DMS79 (cell line): Measurements from ENCODE around the gene AMACR.
"Not testable (repeated sequence)": the region's sequence is repeated elsewhere in the genome, so short reads cannot be mapped to it uniquely, and the experiment has no call there.

Experiments
- DNase-seq: peaks from one replicate; lab custom pipeline; 2025; lab: John Stamatoyannopoulos, UW

Gene AMACR

DNA sequence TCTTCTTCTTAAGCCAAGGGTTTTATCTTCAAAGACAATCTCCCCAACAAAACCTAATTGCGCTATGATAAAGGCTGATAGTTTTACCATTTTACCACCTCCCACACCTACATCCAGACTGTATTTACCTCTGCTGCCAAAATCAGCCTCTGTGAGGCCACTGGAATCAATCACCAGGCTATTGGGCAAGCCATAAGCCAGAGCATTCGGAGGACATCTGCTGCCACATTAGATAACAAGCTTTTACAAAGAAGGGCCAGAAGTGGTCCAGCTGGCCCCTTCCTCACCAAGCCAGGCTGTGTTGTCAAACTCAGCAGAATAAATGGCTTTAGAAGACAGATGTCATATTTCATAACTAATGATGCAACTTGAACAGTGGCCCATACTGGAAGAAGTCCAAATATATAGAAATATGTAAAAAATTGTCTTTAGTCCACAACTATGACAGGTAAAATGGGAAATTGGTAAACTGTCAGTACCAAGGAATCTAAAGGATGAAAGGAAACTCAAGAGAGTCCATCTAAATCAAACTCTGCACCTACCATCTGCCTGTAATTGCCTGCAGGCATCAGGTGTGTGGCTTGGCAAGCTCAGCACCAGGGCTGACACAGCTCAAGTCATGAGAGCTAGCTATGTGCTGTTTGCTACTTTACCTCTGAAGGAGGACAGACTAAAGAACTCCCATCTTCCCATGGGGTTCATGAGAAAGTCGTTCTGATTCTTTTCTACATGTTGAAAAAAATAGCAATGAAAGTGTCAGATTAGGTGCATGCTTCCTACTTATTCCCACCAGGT, 39.4 kb downstream of the AMACR start:
- no peak for DNase-seq

DNA sequence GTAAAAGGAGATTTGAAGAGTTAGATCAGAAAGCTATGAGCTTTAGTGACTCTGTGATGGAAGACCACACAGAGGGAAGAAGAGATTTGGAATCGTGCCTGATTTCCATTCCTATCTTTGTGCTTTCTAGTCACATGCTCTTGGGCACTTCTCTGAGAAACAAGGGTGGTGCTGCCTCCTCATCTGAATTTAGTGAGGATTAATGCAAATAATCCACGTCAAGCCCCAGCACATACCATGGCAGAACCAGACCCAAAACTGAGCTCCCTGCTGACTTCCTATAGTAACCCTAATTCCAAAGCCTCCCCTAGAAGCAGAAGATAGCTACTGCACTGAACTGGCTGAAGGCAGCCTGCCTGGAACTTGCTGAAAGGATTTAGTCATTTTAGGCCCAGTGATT, 41.0 kb downstream of the AMACR start:
- DNase-seq = no peak

DNA sequence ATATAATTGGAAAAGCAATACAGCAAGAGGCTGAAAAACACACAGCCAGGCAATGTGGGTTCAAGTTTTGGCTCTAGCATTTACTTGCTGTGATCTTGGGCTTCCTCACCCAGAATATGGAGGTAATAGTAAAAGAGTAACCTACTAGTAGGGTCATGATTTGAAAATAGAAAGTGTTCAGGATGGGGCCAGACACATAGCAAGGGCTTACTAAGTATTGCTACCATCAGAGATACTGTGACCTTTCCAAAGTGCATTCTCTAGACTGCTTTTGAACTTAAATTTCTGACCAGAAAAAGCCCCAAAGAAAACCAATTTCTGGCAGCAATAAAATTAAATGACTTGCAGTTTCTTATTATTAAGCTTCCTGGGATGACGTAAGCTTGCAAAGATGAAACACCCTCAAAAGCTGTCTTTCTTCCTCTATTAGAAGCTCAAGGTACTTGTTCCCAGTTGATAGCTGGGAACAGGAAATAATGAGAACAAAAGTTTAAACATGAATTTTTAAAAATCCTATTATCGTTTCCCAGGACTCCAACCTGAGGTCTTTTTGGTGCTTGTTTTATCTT, 43.6 kb downstream of the AMACR start:
- DNase-seq = no peak

DNA sequence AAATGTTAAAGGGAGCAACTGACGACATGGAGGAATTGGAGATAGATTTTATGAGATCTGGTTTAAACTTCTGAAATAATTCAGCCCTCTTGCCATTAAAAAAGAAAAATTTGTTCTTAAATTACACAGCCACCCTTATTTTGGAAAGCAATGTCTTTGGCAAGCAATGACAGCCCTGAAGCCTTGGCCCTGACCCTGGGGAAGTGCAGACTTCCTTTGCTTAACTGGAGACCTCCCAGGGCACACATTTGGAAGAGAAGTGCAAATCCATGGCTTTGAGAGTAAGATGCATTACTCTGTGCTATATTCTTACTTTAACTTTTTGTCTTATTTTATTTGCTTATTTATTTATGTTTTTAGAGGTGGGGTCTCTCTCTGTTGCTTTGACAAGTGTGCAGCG, 49.7 kb downstream of the AMACR start:
- DNase-seq = no peak

DNA sequence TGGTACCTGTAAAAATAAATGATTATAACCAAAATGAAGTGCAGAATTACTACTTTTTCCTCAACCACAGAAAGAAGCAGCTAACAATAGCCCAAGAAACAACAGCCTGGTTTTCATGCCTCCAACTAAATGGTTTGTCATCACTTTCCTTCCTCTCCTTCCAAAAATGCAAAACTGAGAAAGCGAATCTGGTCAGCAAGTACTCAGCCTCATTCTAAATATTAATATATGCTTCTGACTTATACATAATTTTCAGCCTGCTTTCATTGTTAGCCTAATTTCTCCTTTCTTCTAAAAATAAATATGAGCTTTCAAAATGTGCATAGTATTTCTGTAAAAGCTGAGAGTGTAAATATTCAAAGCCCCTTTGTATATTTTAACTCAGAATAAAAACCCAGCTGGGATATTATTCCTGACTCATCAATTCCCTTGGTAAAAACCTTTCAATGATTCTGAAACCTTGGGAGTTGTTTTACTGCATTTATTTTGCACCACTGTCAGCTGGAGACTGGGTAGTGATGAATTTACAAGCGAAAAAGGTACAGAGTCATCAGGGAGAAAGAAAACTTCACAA, 50.2 kb downstream of the AMACR start:
- DNase-seq = no peak

DNA sequence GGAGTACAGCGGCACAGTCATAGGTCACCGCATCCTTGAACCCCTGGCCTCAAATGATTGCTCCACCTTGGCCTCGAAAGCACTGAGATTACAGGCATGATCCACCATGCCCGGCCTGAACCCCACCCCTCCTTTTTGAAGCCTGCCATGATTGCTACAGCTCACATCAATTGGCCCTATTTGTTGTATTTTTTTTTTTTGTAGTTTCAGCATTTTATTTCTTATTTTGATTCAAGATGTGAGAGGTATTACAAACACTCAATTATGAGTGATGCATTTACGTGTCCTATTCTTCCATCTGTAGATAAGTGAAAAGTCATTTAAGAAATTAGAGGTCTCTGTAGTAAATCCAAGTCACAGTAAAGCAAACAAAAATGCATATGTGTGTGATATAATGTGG, 55.7 kb downstream of the AMACR start:
- not testable (repeated sequence) for DNase-seq

DNA sequence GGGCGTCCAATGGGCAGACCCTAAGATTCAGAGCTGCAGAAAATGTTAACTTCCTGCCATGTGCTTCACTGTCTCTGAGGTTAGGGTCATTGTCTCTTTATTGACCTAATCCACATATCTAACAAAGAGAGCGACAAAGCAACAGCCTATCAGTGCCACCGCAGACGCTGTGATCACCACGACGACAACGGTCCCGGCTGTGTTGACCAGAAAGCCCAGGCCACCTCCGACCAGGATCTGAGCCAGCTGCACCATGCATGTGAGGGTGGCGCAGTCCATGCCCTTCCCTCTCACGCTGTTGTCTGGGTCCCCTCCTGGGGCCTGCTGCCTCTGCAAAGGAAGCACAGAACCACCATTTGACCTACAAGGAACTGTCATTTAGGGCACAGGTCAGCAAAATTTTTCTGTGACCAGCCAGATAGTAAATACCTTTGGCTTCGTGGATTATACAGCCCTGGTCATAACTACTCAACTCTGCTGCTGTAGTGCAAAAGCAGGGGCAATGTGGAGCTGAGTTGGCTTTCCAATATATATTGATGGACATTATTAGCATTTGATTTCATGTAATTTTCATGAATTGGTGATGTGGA, 63.2 kb downstream of the AMACR start:
- no peak for DNase-seq

DNA sequence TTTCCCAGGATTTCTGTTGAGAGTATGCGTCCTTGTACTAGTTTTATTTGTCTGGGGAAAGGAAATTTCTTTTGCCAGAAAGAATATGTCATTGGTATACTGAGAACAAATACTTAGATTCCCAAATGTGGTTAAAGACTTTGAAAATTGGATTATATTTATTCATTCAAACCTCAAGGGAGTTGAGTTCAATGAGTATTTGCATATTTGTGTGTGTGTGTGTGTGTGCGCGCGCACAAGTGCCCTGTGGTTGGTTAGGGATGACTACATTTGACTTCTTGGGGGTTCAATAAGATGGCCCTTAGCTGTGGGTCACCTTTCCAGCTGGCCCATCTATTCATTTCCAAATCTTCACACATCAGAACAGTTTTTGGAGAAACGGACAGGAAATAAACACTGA, 66.8 kb downstream of the AMACR start:
- no peak for DNase-seq

DNA sequence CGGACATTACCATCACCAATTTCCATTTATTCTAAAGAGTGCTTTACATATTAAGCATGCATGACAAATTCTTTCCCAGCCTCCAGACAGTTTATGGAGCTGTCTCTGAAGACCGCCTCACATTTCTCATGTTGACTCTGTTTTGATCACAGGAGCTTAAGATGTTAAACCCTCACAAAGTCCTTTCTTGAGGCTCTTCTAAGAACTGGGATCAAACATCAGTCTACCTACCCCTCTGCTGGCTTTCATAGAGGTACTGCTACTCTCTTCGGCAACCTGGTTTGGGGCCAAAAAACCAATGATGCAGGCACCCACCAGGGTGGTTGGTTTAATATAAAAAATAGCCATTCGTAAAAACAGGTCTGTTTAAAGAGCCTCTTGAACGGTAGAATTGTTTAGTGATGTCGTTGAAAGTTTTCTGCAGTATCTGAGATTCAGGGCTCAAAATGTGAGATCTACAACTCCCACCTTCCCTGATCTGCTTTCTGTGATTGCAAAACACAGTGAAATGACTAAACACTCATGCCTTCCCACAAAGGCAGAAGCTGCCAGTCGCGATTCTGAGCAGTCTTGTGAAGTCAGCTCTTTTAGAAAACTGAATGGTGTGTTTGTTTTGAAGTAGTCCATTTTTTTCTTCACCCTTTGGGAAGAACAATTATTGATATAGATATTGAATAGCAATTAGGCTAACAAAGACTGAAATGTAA, 68.1 kb downstream of the AMACR start:
- no peak for DNase-seq

DNA sequence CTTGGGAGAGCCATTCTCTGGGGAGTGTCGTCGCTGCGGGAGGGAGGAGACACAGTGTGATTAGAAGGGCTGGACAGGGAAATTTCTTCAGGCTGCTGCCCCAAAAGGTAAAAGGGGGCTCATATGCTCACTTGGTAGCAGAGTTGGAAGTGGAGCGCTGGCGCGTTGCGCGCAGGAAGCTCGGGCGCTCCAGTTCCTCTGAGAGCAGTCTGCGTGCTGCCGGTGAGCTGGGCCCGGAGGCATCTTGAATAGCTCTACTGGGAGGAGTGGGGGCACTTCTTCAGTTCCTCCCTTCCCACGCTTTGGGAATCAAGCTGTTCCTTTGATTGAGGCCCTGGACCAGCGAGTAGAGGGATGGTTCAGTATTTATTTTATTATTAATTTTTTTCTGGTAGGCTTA, 69.0 kb downstream of the AMACR start:
- DNase-seq = no peak

DNA sequence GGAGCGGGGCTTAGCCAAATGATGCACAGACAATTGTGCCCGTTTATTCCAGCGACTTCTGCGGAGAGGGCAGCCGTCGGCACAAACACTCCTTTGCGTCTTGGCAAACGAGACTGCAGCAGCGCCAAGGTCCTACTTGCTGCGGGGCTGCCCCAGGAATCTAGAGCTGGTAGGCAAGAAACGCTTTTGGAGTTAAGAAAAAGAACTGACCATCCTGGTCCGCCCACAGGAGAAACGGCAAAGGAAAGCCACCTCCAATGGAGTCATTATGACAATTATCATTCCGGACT, 69.4 kb downstream of the AMACR start:
- DNase-seq = no peak

DNA sequence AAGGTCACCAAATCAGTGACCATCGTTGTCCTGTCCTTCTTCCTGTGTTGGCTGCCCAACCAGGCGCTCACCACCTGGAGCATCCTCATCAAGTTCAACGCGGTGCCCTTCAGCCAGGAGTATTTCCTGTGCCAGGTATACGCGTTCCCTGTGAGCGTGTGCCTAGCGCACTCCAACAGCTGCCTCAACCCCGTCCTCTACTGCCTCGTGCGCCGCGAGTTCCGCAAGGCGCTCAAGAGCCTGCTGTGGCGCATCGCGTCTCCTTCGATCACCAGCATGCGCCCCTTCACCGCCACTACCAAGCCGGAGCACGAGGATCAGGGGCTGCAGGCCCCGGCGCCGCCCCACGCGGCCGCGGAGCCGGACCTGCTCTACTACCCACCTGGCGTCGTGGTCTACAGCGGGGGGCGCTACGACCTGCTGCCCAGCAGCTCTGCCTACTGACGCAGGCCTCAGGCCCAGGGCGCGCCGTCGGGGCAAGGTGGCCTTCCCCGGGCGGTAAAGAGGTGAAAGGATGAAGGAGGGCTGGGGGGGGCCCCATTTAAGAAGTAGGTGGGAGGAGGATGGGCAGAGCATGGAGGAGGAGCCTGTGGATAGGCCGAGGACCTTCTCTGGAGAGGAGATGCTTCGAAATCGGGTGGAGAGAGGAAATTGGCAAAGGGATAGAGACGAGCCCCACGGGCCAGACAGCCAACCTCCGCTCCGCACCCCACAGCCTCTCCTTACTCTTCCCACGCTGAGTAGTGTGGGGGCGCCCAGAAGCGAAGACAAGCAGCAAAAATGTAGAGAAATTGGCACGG, 69.9 kb downstream of the AMACR start:
- no peak for DNase-seq

DNA sequence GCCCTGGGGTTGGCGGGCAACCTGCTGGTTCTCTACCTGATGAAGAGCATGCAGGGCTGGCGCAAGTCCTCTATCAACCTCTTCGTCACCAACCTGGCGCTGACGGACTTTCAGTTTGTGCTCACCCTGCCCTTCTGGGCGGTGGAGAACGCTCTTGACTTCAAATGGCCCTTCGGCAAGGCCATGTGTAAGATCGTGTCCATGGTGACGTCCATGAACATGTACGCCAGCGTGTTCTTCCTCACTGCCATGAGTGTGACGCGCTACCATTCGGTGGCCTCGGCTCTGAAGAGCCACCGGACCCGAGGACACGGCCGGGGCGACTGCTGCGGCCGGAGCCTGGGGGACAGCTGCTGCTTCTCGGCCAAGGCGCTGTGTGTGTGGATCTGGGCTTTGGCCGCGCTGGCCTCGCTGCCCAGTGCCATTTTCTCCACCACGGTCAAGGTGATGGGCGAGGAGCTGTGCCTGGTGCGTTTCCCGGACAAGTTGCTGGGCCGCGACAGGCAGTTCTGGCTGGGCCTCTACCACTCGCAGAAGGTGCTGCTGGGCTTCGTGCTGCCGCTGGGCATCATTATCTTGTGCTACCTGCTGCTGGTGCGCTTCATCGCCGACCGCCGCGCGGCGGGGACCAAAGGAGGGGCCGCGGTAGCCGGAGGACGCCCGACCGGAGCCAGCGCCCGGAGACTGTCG, 70.7 kb downstream of the AMACR start:
- DNase-seq = no peak

DNA sequence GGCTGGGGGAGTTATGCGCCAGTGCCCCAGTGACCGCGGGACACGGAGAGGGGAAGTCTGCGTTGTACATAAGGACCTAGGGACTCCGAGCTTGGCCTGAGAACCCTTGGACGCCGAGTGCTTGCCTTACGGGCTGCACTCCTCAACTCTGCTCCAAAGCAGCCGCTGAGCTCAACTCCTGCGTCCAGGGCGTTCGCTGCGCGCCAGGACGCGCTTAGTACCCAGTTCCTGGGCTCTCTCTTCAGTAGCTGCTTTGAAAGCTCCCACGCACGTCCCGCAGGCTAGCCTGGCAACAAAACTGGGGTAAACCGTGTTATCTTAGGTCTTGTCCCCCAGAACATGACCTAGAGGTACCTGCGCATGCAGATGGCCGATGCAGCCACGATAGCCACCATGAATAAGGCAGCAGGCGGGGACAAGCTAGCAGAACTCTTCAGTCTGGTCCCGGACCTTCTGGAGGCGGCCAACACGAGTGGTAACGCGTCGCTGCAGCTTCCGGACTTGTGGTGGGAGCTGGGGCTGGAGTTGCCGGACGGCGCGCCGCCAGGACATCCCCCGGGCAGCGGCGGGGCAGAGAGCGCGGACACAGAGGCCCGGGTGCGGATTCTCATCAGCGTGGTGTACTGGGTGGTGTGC, 71.4 kb downstream of the AMACR start, which contains the start of gene RXFP3:
Gene RXFP3, plus strand, starts transcription at position 6 of the 636 bp plus-strand sequence. Its CDS starts 355 bp downstream, at position 361.
- DNase-seq = no peak
